ENCODE results near the gene HMCN2. TPM values are rescaled to one million over a fixed set of nuclear protein-coding genes. Genes with fewer than 3 reads are reported as not detected.
"Not testable (repeated sequence)": the region's sequence is repeated elsewhere in the genome, so short reads cannot be mapped to it uniquely, and the experiment has no call there.

The HMCN2 gene
- total RNA-seq, 1 donor from 2014 or later = 3.1 TPM

DNA sequence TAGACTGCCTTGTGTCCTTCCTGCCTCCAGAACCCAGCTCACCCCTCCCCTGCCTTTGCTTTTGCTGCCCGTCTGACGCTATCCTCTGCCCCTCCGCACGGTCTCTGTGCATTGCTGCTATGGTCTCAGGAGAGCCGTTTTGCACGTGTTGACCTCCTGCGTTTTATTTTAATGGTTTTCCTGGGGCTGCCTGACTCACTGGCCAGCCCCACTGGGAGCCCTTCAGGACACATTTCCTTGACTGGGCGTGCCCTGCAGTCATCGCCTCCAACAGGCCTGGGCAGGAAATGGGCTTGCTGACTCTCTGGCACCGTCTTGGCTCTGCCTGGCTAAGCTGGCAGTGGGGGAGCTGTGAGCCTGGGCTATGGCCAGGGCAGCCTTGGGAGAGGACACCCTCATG, 161.3 kb downstream of the HMCN2 start:
- no peak for DNase-seq (ENCODE audit: low spot score)

DNA sequence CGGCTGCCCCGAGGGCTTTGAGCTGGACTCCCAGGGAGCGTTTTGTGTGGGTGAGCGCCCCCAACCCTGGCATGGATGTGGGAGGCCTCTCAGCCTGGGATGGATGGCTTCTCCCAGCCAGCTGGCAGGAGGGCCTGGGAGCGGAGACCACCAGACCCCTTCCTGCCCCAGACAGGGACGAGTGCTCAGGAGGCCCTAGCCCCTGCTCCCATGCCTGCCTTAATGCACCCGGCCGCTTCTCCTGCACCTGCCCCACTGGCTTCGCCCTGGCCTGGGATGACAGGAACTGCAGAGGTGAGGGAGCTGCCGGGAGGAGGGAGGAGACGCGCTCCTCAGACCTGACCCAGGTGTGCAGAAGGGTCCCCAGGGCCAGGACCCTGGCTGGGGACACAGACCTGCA, 161.8 kb downstream of the HMCN2 start:
- DNase-seq (ENCODE audit: low spot score) = no peak

DNA sequence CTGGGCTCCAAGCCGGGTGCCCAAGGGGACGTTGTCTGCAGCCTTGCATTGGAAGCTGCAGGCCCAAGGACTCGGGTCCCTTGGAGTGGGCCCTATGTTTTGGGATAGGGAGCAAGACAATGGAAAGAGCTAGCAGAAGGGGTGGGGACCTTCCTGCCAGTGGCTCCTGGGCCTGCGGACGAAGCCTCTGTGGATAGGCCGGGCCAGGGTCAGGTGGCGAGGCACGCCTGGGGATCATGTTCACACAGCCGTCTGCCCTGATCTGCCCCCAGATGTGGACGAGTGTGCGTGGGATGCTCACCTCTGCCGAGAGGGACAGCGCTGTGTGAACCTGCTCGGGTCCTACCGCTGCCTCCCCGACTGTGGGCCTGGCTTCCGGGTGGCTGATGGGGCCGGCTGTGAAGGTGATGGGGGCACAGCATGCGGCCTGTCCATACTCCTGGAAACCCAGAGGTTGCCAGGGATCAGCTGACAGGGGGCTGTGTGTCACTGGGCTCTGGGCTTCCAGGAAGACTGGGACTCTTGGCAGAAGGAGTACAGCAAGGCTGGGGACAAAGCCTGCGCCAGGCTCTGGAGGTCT, 162.6 kb downstream of the HMCN2 start:
- DNase-seq (ENCODE audit: low spot score) = no peak

GRCh38 chr9:130429381-130429780, 163.8 kb downstream of the HMCN2 start:
- DNase-seq (ENCODE audit: low spot score) = no peak

DNA sequence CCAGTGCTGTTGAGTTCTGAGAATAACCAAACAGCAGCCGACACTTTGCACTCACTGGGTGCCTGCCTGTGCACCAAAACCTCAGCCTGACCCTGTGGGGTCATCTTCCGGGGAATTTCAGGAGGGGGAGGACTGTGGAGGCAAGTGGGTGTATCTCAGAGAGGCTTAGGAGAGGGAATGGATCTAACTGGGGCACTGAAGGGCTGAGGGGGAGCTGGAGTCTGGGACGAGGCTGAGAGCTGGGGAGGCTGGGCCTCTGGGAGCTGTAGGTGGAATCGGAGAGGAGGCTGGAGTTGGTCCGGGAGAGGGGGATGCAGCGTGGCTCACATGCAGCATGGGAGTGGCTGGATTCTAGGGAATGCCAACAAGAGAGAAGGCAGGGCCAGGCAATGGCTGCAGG, 164.3 kb downstream of the HMCN2 start:
- DNase-seq (ENCODE audit: low spot score) = no peak

DNA sequence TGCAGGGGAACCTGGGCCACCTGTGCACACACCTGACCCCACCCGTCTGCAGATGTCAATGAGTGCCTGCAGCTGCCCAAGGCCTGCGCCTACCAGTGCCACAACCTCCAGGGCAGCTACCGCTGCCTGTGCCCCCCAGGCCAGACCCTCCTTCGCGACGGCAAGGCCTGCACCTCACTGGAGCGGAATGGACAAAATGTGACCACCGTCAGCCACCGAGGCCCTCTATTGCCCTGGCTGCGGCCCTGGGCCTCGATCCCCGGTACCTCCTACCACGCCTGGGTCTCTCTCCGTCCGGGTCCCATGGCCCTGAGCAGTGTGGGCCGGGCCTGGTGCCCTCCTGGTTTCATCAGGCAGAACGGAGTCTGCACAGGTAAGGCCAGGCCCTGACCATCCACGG, 164.7 kb downstream of the HMCN2 start:
- DNase-seq (ENCODE audit: low spot score) = no peak

DNA sequence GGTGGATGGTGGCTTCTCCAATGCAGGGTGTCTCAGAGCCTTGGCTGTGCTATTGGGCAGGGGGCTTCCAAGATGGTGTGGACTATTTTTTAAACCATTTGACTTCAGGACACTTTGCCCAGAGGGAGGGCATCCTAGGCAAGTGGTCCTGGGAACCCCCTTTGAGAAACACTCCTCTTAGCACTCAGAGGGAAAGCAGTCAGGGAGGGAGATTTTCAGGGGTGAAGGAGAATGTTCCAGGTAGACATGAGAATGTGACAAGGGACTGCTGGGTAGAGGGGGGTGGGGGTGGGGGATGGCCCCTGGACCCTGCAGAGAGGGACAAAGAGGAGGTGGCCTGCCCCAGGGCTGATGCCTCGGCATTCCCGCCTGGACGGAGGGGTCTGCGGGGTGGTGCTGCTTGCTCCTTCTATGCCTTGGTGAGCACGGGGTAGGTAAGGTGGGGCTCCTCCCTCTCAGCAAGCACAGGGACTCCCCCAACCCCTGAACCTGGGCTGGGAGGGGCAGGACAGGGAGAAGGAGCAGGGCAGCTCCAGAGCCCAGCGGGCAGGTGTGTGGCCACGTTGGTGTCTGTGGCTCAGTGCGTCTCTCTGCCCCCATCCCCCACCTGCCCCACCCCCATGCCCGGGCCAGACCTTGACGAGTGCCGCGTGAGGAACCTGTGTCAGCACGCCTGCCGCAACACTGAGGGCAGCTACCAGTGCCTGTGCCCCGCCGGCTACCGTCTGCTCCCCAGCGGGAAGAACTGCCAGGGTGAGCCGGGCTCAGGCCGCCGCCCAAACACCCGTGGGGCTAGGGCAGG, 165.4 kb downstream of the HMCN2 start:
- no peak for DNase-seq (ENCODE audit: low spot score)

DNA sequence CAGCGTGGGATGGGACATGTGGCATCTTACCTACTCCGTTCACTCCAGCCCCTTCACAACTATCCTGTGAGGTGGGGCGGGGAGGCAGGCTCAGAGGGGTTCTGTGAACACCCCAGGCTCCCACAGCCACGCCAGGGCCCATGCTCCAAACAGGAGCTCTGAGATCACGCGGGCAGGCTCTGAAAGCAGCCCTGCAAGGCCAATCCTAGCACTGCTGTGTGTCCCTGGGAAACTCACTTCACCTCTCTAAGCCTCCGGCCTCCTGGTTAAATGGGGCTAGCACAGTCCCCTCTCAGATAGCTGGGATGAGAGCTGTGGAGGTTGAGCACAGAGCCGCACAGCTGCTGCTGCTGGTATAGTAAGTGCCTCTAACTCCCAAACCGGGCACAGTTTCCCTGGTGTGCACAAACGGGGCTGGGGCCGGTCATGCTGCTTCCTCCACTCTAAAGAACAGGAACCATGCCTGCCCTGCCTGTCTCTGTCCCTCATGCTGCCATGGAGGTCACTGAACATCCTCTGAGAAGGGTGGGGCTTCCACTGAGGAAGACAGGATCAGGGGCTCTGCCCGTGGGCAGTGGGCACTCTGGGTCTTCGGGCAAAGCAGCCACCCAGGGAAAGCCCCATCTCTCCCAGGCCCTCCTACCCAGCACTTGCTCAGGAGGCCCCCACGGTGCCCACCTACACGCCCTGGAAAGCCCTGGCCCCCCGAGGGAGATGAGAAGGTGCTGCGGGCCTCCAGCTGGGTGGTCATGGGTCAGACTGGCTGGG, 166.2 kb downstream of the HMCN2 start:
- DNase-seq (ENCODE audit: low spot score) = no peak

GRCh38 chr9:130432362-130432761, 166.8 kb downstream of the HMCN2 start:
- DNase-seq (ENCODE audit: low spot score) = no peak

DNA sequence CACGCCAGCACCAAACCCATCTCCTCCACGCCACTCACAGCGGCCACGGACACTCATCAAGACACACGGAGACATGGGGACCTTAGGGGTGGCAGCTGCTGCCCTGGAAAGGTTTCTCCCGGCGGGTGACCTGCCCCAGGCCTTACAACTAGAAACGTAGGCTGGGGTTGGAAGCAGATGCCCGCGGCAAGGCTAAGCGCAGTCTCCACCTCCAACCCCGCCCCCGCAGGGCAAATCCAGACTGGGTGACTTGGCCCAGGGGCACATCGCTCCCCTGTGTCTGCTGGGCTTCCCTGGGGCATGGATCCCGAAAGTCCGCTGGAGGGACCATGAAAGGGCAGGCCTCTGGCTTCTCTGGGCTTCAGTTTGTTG, 167.2 kb downstream of the HMCN2 start:
- no peak for DNase-seq (ENCODE audit: low spot score)

GRCh38 chr9:130433168-130433946, 167.8 kb downstream of the HMCN2 start:
- DNase-seq (ENCODE audit: low spot score) = no peak

DNA sequence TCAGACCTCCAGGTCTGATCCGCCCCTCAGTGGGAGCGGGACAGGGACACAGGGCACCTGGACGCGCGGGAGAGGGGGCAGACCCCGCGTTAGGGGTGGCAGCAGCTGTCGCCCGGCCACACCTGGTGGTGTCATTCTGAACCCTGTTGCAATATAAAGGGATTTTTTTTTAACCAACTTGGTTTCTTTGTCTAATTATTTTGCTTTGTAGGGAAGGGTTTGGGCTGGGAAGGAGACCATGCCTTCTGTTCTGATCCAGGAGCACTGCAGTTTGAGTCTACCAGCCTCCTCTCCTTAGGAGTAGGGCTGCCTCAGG, 168.3 kb downstream of the HMCN2 start:
- no peak for DNase-seq (ENCODE audit: low spot score)

DNA sequence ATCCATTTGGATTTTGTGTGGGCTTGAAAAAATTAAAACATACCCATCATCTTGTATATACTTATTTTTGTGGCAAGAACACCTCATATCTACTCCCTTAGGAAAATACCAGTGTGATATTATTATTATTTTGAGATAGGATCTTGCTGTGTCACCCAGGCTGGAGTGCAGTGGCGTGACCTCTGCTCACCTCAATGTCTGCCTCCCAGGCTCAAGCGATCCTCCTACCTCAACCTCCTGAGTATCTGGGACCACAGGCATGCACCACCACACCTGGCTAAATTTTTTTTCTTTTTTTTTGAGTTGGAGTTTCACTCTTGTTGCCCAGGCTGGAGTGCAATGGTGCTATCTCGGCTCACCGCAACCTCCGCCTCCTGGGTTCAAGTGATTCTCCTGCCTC, 169.1 kb downstream of the HMCN2 start:
- not testable (repeated sequence) for DNase-seq (ENCODE audit: low spot score)

GRCh38 chr9:130437011-130437789, 171.6 kb downstream of the HMCN2 start:
- DNase-seq (ENCODE audit: low spot score) = no peak

GRCh38 chr9:130438382-130438981, 172.9 kb downstream of the HMCN2 start:
- no peak for DNase-seq (ENCODE audit: low spot score)

DNA sequence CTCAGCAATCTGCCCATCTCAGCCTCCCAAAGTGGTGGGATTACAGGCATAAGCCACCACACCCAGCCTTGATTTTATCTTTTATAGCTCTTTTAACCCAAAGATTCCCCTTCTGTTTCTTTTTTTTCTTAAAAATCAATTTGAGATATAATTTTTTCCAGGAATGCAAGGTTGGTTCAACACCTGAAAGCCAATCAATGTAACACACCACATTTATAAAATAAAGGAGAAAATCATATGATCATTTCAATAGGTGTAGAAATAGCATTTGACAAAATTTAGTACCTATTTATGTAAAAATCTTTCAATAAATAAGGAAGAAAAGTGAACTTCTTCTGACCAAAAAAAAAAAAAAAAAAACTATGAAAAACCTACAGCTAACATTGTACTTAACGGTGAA, 175.5 kb downstream of the HMCN2 start:
- DNase-seq (ENCODE audit: low spot score) = no peak

DNA sequence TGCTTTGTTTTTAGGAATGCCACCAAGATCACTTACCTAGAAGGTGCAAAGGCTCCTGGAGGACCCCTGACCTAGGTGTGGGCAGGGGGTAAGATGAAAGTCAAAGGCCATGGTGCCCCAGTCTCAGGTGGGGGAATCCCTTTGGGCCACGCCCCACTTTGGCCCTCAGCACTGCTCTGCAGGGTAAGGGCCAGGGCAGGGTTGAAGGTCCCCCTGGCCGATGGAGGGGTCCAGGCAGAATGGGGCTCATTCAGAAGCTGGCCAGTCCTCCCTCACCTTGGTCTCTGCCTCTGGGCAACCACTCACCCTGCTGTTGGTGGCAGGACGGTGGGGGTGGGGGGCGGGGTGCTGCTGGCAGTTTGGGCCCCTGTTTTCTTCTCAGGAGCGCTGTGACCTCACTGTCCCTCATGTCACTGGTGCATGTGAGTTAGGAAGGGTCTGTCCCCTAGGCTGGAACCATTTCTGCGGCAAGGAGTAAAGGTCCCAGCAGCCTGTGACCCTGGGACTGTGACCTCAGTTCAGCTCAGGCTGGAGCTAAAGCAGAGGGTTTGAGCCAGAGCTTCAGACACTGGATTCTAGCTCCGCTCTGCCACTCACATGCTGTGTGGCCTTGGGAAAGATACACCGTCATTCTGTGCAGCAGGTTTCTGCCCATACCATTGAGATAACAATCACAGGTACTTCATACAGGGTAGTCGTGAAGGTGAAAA, 177.3 kb downstream of the HMCN2 start:
- DNase-seq (ENCODE audit: low spot score) = no peak

GRCh38 chr9:130443456-130443801, 177.9 kb downstream of the HMCN2 start:
- DNase-seq (ENCODE audit: low spot score) = no peak

- DNase-seq (ENCODE audit: low spot score) = no peak
These were observed 178.4 kb downstream of the HMCN2 start for GRCh38 chr9:130443840-130444492.
